ENCODE data around the gene NUDC.
"Not testable (repeated sequence)": the region's sequence is repeated elsewhere in the genome, so short reads cannot be mapped to it uniquely, and the experiment has no call there.

NUDC gene

DNA sequence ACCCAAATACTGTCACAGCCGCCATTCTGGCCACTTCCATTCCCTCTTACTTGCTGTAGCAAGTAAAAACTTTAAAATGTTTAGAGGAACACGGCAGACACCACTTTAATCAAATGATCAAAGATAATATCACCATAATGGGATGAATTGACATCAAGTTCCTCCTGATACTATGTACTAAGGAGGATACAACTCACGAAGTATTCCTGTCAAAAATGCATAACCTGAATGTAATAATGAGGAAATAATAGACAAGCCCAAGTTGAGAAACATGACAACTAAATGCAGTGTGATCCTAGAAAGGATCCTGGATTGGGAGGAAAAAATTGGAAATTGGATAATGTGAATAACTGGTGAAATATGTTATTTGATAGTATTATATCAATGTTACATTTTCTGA is 34.8 kb downstream of the NUDC start:
- no peak for DNase-seq

GRCh38 chr1:26957306-26957705 is 35.8 kb downstream of the NUDC start:
- no peak for DNase-seq

- no peak for DNase-seq
Observed at GRCh38 chr1:26959270-26959669, 37.7 kb downstream of the NUDC start.

- no peak for DNase-seq
Observed at GRCh38 chr1:26959722-26960624, 38.4 kb downstream of the NUDC start, which contains the start of gene KDF1. TSS of gene KDF1 (minus strand) at chr1:26960468. CDS start at chr1:26952380, 8,088 bp downstream.

DNA sequence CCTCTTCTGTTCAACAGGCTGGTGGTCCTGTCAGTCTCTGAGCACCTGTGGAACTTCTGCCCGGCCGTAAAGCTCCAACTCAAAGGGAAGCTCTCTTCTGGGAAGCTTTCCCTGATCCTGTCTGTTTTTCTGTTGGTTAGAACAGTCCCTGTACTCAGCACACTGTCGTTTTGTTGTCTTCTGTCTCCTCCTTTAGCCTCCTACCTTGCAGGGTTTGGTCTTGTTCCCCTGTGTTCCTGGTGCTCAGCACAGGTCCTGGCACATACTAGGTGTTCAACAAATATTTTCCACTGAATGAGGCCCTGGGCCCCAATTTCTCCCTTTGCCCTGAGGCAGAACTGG is 39.1 kb downstream of the NUDC start:
- no peak for DNase-seq

GRCh38 chr1:26961826-26962225 is 40.3 kb downstream of the NUDC start:
- peak; percentile 95 for DNase-seq

GRCh38 chr1:26965213-26965612 is 43.7 kb downstream of the NUDC start:
- no peak for DNase-seq

DNA sequence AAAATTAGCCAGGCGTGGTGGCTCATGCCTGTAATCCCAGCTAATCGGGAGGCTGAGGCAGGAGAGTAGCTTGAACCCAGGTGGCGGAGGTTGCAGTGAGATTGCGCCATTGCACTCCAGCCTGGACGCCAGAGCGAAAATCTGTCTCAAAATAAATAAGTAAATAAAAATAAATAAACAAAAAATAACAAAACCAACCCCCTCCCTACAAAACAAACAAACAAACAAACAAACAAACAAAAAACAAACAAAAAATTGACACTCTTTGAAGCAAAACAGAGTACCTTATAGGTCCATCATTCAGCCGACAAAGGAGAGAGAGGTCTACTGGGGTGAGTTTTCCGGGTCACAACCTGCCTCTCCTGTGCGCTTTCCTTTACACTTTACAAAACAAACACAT is 44.1 kb downstream of the NUDC start:
- DNase-seq: no peak

GRCh38 chr1:26970810-26971209 is 49.3 kb downstream of the NUDC start:
- no peak for DNase-seq

DNA sequence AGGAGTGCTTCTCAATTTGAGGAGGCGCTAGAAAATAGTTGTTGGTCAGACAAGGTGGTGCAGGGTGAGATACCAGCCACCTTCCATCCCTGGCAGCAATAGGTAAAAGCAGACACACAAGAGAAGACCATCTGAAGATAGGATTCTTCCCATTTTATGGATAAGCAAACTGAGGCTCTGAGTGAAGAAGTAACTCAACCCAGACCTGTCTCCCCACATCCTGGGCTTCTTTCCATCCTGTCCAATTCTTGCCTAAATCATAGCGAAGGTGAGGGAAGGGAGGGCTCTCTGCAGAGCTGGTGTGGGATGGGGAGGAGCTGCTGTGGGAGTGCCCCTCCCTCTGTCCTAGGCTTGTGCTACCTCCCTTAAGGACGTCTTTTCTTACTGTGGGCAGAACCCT is 50.0 kb downstream of the NUDC start:
- DNase-seq: no peak

- DNase-seq: peak; percentile 72
Observed at GRCh38 chr1:26972390-26972789, 50.8 kb downstream of the NUDC start.

GRCh38 chr1:26972821-26973220 is 51.3 kb downstream of the NUDC start:
- DNase-seq: no peak

DNA sequence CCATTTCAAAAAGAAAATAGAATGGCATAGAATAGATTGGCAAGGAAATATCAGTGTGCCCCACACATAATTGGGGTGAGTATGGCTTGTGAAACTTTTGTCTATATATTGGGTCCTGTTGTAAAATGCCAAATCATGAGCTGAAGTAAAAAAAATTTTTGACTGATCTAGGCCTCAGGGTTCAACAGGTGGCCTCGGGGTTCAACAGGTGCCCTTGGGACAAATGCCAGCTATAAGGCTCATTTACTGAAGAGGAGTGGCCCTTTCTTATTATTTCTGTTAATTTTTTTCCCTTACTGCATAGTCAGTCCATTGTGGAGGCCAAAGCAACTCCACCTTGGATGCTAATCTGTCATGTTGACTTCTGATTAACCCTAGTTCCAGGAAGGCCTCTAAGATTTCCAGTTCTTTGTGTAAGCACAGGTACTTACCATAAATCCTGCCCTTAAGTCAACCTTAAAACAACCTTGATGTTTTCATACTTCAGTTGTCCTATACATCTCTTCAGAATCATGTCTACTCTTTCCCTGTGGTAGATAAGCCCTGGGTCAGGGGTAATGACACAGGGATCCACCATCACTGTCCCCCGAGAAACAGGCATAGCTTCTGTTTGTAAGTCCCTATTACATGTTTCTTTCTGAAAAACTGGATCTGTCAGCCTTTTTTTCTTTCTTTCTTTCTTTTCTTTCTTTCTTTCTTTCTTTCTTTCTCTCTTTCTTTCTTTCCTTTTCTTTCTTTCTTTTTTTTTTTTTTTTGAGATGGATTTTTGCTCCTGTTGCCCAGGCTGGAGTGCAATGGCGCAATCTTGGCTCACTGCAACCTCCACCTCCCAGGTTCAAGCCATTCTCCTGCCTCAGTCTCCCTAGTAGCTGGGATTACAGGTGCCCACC is 55.3 kb downstream of the NUDC start:
- DNase-seq: no peak

DNA sequence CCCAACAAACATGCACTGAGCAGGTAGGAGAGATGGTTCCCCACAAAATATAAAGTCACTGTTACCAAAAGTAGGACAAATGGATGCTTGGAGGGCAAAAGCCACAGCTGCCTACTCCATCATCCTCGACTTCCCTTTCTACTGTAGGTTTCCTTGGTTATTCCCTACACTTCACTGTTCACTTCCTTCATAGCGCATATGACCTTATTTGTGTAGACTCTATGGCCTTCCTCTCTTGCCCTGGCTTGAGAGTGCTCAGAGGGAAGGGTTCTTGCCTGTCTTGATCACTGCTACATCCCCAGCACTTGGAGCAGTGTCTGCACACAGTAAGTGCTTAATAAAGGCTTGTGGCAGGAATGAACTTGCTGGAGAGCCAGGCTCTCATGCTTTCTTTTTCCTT is 57.4 kb downstream of the NUDC start:
- DNase-seq: no peak

DNA sequence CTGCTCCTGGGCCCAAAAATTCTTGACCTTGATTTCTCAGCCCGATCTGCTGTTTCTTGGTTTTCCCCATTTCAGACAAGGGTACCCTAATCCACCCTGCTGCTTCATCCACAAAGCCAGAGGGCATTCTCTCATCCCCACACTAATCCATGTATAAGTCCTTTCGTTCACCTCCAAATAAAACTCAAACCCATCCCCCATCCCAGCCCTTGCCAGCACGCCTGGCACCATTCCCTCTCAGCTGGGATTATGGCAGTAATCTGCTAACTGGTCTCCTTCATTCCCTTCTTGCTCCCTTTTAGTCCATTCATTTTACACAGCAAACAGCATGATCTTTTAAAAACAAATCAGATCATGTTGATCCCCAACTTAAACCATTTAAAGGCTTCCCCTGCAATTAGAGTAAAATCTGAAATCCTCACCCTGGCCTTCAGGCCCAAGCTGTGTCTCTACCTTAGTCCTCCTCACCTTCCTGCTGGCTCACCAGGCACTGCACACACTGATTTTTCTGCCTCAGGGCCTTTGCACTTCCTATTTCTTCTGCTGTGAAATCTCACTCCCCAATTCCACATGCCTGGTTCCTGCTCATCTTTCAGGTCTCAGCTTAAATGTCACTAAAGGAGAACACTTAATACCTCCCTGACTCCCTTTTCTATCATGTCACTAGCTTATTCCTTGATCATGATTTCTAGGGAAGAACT is 59.8 kb downstream of the NUDC start:
- DNase-seq: no peak

GRCh38 chr1:26983863-26984262 is 62.3 kb downstream of the NUDC start:
- peak; percentile 56 for DNase-seq

DNA sequence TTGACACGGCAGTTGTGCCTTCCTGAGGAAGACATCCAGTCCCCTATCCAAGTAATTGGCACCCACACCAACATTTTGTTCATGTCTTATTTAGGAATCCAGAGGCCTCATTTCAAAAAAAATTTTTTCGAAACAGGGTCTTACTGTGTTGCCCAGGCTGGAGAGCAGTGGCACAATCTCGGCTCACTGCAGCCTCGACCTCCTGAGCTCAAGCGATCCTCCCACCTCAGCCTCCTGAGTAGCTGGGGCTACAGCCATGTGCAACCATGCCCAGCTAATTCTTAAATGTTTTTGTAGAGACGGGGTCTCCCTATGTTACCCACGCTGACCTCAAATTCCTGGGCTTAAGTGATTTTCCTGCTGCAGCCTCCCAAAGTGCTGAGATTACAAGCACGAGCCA is 62.7 kb downstream of the NUDC start:
- no peak for DNase-seq

DNA sequence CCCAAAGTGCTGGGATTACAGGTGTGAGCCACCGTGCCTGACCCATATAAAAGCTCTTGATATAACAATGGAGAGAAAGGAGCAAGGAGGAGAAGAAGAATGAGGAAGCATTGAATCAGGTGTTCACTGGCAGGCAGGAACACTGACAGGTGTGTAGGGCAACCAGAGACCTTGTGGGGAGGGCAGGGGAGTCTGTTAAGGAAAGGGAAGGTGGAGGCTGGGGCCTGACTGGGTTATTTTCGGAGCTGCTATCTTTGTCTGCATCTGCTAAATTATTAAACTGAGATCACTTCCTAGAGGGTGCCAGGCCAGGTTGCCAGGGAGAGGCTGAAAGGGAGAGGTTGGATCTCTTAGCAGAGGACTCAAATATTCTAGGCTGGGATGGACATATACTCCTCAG is 65.1 kb downstream of the NUDC start:
- DNase-seq: no peak

DNA sequence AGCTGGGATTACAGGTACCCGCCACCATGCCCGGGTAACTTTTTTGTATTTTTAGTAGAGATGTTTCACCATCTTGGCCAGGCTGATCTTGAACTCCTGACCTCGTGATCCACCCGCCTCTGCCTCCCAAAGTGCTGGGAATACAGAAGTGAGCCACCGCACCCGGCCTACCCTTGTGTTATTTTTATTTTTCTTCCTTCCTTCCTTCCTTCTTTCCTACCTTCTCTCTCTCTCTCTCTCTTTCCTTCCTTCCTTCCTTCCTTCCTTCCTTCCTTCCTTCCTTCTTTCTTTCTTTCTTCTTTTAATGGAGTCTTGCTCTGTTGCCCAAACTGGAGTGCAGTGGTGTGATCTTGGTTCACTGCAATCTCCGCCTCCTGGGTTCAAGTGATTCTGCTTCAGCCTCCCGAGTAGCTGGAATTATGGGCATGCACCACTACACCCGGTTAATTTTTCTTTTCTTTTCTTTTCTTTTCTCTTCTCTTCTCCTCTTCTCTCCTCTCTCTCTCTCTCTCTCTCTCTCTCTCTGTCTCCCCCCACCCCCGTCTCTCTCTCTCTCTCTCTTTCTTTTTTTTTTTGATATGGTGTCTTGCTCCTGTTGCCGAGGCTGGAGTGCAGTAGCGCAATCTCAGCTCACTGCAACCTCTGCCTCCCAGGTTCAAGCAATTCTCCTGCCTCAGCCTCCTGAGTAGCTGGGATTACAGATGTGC is 68.0 kb downstream of the NUDC start:
- DNase-seq: not testable (repeated sequence)

DNA sequence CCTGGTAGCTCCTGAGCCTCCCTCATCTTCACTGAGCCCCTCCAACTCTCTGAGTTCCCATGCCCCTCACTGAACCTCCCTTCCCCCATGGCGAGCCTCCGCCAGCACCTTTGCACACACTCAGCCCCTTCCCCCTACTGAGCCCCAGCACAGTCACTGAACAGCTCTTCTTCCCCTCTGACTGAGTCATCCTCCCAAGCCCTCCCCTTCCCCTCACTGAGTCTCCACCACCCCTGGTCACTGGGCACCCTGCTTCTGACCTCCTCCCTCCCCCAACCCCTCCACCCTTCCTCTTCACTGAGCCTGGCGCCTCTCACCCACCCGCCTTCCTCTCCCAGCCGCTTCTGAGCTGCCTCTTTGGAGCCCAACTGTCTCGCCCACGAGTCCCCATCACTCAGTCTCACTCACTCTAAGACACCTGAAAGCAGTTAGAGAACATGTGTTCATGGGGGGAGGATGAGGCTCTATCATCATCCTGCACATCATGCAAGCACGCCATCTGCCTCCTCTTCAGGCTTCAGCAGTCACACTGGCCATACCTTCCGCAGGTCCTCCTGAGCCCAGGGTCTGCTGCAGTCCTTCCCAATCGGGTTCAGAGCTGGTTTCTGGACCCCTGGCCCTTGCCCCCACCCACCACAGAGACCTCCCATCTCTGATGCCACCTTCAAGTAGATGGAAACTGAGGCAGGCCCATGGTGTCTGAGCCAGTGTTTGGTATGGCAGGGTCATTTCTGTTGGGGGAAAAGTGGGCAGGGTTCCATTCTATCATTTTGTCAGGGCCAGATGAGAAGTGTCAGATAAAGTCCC is 70.0 kb downstream of the NUDC start:
- peak; percentile 92 for DNase-seq

DNA sequence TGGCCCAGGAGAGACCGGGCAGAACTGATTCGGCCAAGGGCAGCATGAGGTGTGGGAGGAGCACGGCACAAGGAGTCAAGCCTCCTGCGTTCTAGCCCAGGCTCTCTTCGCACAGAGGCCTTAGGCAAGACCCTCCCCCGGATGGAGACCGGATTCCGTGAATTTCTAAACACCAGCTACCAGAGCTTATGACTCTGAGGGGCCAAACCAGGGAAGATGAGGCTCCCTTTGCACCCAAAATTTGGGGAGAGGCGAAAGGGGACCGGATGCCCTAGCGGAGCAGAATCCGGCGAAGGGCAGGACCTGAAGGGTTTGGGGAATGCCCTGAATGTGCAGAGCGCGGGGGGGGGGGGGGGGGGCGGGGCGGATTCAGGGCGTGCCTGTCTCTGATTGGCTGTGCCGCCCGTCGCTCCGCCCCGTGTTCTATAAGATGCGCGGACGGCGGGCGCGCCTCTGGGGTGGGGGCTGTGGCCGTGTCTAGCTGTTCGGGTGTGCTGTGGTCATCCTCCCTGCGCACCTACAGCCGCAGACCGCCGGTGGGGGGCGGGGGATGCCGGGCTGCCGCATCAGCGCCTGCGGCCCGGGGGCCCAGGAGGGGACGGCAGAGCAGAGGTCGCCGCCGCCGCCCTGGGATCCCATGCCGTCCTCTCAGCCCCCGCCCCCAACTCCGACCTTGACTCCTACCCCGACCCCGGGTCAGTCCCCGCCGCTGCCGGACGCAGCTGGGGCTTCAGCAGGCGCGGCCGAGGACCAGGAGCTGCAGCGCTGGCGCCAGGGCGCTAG is 71.9 kb downstream of the NUDC start, which contains the start of gene TRNP1:
Gene TRNP1 (plus strand): TSS at position 456 of the 783 bp plus-strand sequence. CDS start 95 bp downstream, at position 551.
- peak; percentile 82 for DNase-seq

All from fibroblast of skin of right quadriceps (primary cell).